ENCODE measurements around the gene ALX1. TPM values are rescaled to one million over a fixed set of nuclear protein-coding genes. Genes with fewer than 3 reads are reported as not detected.

Gene ALX1
- total RNA-seq, 4 donors from 2014 or later = not detected

GRCh38 chr12:85322715-85323114, 42.7 kb downstream of the ALX1 start:
- Histone ChIP-seq H3K36me3 (no peaks in the 10 kb centered on the region), H3K27me3 (no peaks in the 10 kb centered on the region), H3K4me3 (no peak overlapping the region), H3K4me1 (no peaks in the 10 kb centered on the region), H3K27ac (no peak overlapping the region), H3K9me3 (no peaks in the 10 kb centered on the region)
- ATAC-seq (no peak), DNase-seq (no peak)
- intact Hi-C loops (cut with DNase I; ENCODE audit: low total_unique reads) (no loop called here), in situ Hi-C loops (cut with MboI; ENCODE audit: low sequenced_read_pairs in 4 of 4) (no loop called here)
- TF ChIP-seq POLR2A (IDR thresholded peaks at IDR 0.05) (no peak), CTCF (IDR thresholded peaks at IDR 0.05 in 4 of 5, conservative IDR thresholded peaks at IDR 0.05 in 1 of 5) (no peak)

GRCh38 chr12:85325442-85325841, 45.4 kb downstream of the ALX1 start:
- Histone ChIP-seq H3K27me3 (no peaks in the 10 kb centered on the region), H3K36me3 (no peaks in the 10 kb centered on the region), H3K9me3 (no peaks in the 10 kb centered on the region), H3K4me3 (no peak overlapping the region), H3K27ac (no peak overlapping the region), H3K4me1 (no peaks in the 10 kb centered on the region)
- ATAC-seq (no peak), DNase-seq (no peak)
- intact Hi-C loops (cut with DNase I; ENCODE audit: low total_unique reads) (no loop called here), in situ Hi-C loops (cut with MboI; ENCODE audit: low sequenced_read_pairs in 4 of 4) (no loop called here)
- TF ChIP-seq CTCF (IDR thresholded peaks at IDR 0.05 in 4 of 5, conservative IDR thresholded peaks at IDR 0.05 in 1 of 5) = no peak
- no peak for TF ChIP-seq POLR2A (IDR thresholded peaks at IDR 0.05)

- H3K27ac ChIP-seq = no peak overlapping the region
- intact Hi-C loops (cut with DNase I; ENCODE audit: low total_unique reads) (no loop called here), in situ Hi-C loops (cut with MboI; ENCODE audit: low sequenced_read_pairs in 4 of 4) (no loop called here)
- ATAC-seq = no peak
- no peak overlapping the region for H3K4me3 ChIP-seq
- DNase-seq = no peak
- H3K36me3 ChIP-seq = no peaks in the 10 kb centered on the region
- H3K4me1 ChIP-seq = no peaks in the 10 kb centered on the region
- H3K9me3 ChIP-seq = no peaks in the 10 kb centered on the region
- no peak for TF ChIP-seq CTCF (IDR thresholded peaks at IDR 0.05 in 4 of 5, conservative IDR thresholded peaks at IDR 0.05 in 1 of 5)
- TF ChIP-seq POLR2A (IDR thresholded peaks at IDR 0.05) = no peak
- no peaks in the 10 kb centered on the region for H3K27me3 ChIP-seq
Measured at GRCh38 chr12:85329913-85330312, 49.9 kb downstream of the ALX1 start.

GRCh38 chr12:85348779-85349178, 68.8 kb downstream of the ALX1 start:
- Histone ChIP-seq H3K36me3 (no peaks in the 10 kb centered on the region), H3K4me1 (no peaks in the 10 kb centered on the region), H3K27ac (no peak overlapping the region), H3K27me3 (no peaks in the 10 kb centered on the region), H3K4me3 (no peak overlapping the region), H3K9me3 (no peaks in the 10 kb centered on the region)
- TF ChIP-seq CTCF (IDR thresholded peaks at IDR 0.05 in 4 of 5, conservative IDR thresholded peaks at IDR 0.05 in 1 of 5) (no peak), POLR2A (IDR thresholded peaks at IDR 0.05) (no peak)
- intact Hi-C loops (cut with DNase I; ENCODE audit: low total_unique reads) = no loop called here
- DNase-seq (no peak), ATAC-seq (no peak)
- in situ Hi-C loops (cut with MboI; ENCODE audit: low sequenced_read_pairs in 4 of 4) = no loop called here

- TF ChIP-seq POLR2A (IDR thresholded peaks at IDR 0.05) (no peak), CTCF (IDR thresholded peaks at IDR 0.05 in 4 of 5, conservative IDR thresholded peaks at IDR 0.05 in 1 of 5) (no peak)
- H3K9me3 ChIP-seq = no peaks in the 10 kb centered on the region
- DNase-seq (no peak), ATAC-seq (no peak)
- intact Hi-C loops (cut with DNase I; ENCODE audit: low total_unique reads) = no loop called here
- in situ Hi-C loops (cut with MboI; ENCODE audit: low sequenced_read_pairs in 4 of 4) = no loop called here
- H3K27me3 ChIP-seq = no peaks in the 10 kb centered on the region
- H3K27ac ChIP-seq = no peak overlapping the region
- H3K4me1 ChIP-seq = no peaks in the 10 kb centered on the region
- no peaks in the 10 kb centered on the region for H3K36me3 ChIP-seq
- H3K4me3 ChIP-seq = no peak overlapping the region
Measured at GRCh38 chr12:85350356-85350755, 70.3 kb downstream of the ALX1 start.
